ENCODE measurements around the gene AQP12A. TPM values are rescaled to one million over a fixed set of nuclear protein-coding genes. Genes with fewer than 3 reads are reported as not detected.

AQP12A gene
- total RNA-seq, 1 experiment from 2014 or later, result not detected

- TF ChIP-seq MAX (IDR thresholded peaks at IDR 0.05), result no peak
Observed at GRCh38 chr2:240672076-240672700, 19.5 kb upstream of the AQP12A start (continued).

GRCh38 chr2:240672701-240673190 is 18.9 kb upstream of the AQP12A start:
- no peak overlapping the region for H2AFZ ChIP-seq (ENCODE audit: low read depth, low read length, poor library complexity, severe bottlenecking)
- no peak overlapping the region for H3K4me2 ChIP-seq (ENCODE audit: low read length)
- no peak overlapping the region for H3K9ac ChIP-seq (ENCODE audit: low read length)
- no peaks in the 10 kb centered on the region for H4K20me1 ChIP-seq (ENCODE audit: insufficient read depth)
- intact Hi-C loops (cut with micrococcal nuclease), result no loop called here
- DNase-seq (ENCODE audit: low read depth, low spot score), result no peak
- no peaks in the 10 kb centered on the region for H3K36me3 ChIP-seq (ENCODE audit: control insufficient read depth in 1 of 2, insufficient read depth in 2 of 2, low read length in 2 of 2)
- H3K27ac ChIP-seq (ENCODE audit: low read depth, low read length), result no peak overlapping the region
- ChIA-PET POLR2A (no interaction called here), RAD21 (ENCODE audit: low non-redundant PET in 1 of 2, low total read pairs in 2 of 2, uncharacterized antibody in 2 of 2, unreplicated experiment in 2 of 2) (no interaction called here), CTCF (no interaction called here)
- no peak for ATAC-seq
- H3K27me3 ChIP-seq (ENCODE audit: insufficient read depth, low read length), result 0 out of 2 replicates have a peak, but pooled peaks cover 4% of the 10 kb centered on the region
- no peaks in the 10 kb centered on the region for H3K9me3 ChIP-seq (ENCODE audit: control insufficient read depth in 1 of 2, insufficient read depth in 1 of 2, low read depth in 1 of 2, low read length in 2 of 2)
- H3K4me1 ChIP-seq (ENCODE audit: control insufficient read depth in 1 of 2, insufficient read depth in 2 of 2, low read length in 2 of 2), result no peaks in the 10 kb centered on the region
- TF ChIP-seq RAD21 (IDR thresholded peaks at IDR 0.05; ENCODE audit: low read depth) (no peak), EZH2phosphoT487 (IDR thresholded peaks at IDR 0.05; ENCODE audit: borderline replicate concordance) (no peak), REST (IDR thresholded peaks at IDR 0.05; ENCODE audit: low read depth) (no peak), SRF (IDR thresholded peaks at IDR 0.05; ENCODE audit: low read depth) (no peak), SIN3A (IDR thresholded peaks at IDR 0.05; ENCODE audit: low read depth) (no peak), YY1 (IDR thresholded peaks at IDR 0.05; ENCODE audit: extremely low read depth, insufficient replicate concordance, low read depth, low read length) (no peak), ZBTB33 (IDR thresholded peaks at IDR 0.05; ENCODE audit: extremely low read depth, insufficient replicate concordance, low read length) (no peak), JUND (IDR thresholded peaks at IDR 0.05) (no peak), CTCF (IDR thresholded peaks at IDR 0.05 in 2 of 3, conservative IDR thresholded peaks at IDR 0.05 in 1 of 3; ENCODE audit: borderline replicate concordance in 1 of 3, insufficient read depth in 1 of 3, low read depth in 2 of 3, low read length in 2 of 3) (no peak), POLR2AphosphoS5 (IDR thresholded peaks at IDR 0.05; ENCODE audit: low read depth, low read length) (no peak), EGR1 (IDR thresholded peaks at IDR 0.05; ENCODE audit: low read depth) (no peak), ATF3 (IDR thresholded peaks at IDR 0.05) (no peak), POLR2A (IDR thresholded peaks at IDR 0.05; ENCODE audit: borderline replicate concordance, extremely low read depth, insufficient read depth, insufficient read length) (no peak)
- H3K79me2 ChIP-seq (ENCODE audit: insufficient read depth, low read length), result no peaks in the 10 kb centered on the region
- no peaks in the 10 kb centered on the region for H3K9me2 ChIP-seq (ENCODE audit: insufficient read depth)
- no TSS peak for BruUV-seq (replicated peaks)
- no peak overlapping the region for H3K4me3 ChIP-seq (replicated peaks in 1 of 2; ENCODE audit: low read depth in 1 of 2, low read length in 2 of 2)

Measured in HCT116 (cell line).